Stimulated activated CD4-positive, alpha-beta T cell treated with anti-CD3 and anti-CD28 coated beads, TNF-alpha, amount 100 ng/mL, for 24 hours (primary cell): ENCODE measurements around the gene SLCO3A1.
A peak's percentile ranks its signal among the peaks of the same experiment; 100 is the strongest.

Experiments
- DNase-seq, 3 experiments: peaks; one replicate each; pipeline ENCODE4 v3.0.0-alpha.2; 2020; ENCODE audit warnings: low read depth in 3 of 3

SLCO3A1 gene

DNA sequence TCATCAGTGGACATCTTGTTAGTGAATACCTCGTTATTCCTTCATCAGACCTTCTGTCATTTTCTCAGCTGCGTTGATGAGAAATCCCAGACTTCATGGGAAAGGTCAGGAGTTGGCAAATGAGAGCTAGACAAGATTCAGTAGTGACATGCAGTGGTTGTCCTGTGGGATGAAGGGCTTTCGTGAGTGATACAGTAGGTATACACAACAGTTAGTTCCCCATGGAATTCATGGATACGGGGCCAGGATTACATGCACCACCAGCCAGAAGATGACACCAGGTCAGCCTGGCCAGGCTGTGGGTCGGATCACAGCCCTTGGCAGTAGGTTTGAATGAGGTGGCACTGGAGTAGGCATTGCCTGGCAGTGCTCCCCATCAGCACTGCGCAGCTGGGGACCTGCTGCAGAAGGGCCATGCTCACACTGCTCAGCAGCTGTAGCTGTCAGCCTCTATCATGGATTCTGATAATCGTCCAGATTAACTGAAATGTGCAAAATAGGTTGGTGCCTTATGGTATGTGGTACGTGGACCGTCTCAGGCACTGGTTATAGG, 150.1 kb downstream of the SLCO3A1 start:
- no peak for DNase-seq

DNA sequence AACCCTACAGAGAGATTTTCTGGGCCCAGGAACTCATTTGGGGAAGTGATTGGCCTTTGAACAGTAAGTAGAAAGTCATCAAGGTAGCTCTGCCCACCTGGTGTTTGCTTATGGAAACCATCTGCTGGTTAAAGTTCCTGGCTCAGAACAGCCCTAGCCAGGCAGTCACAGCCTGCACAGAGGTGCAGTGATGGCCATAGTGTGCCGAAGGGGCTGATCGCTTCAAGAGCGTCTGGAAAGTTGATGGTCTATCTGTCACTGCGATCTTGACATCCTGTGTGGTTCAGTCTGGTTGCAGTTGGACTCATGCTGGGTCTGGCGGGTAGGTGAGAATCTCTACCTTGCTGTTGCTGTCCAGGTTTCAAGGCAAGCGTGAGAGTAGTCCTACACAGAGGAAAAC, 151.6 kb downstream of the SLCO3A1 start:
- no peak for DNase-seq

DNA sequence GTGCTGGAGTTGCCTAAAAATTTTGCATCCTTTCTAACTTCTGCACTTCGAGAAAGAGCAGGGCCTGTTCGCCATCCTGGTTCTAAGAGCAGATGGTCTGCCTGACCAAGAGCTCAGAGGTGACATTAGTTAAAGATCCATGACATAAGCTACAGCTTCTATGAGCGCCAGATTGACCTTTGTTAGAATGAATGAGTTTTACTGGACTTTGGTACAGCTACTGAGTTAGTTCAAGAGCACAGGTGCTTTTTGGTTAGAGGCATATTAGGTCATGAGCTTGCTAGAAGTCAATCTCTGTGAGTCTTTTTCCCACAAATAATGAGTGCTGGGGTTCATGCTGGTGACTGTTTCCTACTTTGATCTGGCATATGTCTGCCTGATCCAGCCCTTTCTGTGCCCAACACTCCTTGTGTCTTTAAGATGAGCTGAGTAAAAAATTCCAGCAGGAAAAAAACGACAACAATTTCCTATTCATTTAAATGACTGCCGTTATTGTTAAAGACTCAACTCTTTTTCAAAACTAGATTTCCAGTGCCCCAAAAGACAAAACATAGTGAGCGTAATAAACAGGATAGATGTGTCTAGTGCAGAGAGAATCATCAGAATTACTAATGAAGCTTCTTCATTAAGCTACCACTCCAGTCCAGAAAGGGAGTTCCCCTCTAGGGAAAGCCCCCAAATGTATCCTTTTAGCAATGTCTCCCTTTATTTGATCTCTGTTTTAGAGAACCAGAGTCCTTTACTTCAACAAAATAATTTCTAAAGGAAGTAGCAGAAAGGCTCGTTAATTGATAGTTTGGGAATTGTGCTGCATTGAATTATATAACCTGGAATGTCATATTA, 152.9 kb downstream of the SLCO3A1 start:
- no peak for DNase-seq

DNA sequence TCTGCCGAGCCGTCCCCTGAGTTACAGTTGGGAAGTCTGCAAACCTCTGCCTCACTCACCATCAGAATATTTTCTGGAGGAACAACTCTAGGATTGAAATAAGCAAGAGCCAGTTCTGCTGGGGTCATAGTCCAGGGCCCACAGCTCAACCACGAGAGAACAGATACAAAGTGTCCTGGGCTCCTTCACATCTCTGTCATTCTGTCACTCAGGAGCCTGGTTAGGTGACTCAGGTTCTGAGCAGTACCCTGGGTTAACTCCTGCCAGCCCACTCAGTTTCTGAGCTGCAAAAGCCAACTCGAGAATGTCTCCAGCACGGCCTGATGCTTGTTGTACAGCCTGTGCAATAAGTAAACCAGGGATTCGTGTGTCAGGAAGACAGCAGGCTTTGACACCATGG, 155.7 kb downstream of the SLCO3A1 start:
- DNase-seq: peak in 2 of 3 experiments; percentile 15 to 19

DNA sequence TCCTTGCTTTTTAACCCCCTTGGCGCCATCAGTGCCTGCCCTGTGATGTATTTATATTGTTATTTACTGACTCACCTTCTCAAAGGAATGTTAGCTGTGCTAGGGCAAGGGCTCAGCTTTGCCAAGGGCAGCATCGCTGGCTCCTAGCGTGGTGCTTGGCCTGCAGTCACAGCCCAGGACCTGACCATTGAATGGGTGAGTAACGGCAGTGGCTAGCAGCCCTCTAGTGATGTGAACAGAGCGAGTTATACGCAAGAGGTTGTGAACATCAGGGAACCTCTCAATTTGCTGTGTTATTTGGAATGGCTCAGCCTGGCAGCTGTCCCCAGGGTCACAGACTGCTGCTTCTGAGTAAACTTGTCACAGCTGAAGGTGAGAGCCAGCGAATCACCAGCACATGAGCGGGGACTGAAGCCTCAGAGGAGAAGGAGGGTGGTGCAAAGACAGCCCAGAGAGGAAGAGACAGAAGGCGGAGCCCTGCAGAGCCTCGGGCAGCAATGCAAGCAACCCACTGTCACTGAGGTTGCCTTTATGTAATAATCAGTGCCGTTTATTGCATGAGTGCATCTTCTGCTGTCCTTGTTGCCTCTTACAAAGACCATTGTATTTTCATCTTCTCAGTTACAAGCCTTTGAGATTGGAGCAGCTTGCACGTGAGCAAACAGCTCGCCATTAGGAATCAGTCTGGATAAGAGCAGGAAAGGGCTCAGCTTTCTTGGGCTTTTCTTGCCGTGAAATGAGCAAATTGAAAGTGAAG, 158.3 kb downstream of the SLCO3A1 start:
- peak in 2 of 3 experiments; percentile 4 to 27 for DNase-seq

DNA sequence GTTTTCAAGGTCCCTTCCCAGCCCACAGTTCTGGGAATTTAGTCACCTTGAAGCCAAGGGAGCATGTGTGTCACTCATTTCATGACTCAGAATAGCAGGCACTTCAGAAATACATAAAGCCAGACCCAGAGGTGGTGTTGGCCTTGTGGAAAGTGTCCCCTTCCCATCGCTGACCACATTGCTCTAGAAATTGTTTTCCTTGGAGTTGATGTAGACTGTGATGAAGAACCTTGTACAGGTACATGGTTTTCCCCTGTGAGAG, 158.8 kb downstream of the SLCO3A1 start:
- peak in 2 of 3 experiments; percentile 1 to 9 for DNase-seq

DNA sequence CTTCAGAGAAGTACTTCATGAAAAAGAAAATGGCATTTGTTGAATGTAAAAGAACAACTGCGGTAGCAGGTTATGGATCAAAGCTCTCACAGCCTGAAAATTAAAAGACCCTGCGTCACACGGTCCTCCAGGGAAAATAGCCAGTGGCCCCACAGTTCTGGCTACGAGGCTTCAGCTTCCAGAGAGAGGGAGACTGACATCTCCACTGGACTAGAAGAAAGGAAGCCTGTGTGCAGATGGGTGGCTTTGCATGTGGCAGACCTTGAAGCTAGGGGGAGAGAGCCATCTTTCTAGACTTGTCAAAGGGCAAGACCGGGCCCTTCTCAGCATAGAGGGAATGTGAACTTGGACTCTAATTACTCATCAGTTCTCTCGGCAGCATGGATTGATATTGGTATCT, 159.4 kb downstream of the SLCO3A1 start:
- DNase-seq: no peak

DNA sequence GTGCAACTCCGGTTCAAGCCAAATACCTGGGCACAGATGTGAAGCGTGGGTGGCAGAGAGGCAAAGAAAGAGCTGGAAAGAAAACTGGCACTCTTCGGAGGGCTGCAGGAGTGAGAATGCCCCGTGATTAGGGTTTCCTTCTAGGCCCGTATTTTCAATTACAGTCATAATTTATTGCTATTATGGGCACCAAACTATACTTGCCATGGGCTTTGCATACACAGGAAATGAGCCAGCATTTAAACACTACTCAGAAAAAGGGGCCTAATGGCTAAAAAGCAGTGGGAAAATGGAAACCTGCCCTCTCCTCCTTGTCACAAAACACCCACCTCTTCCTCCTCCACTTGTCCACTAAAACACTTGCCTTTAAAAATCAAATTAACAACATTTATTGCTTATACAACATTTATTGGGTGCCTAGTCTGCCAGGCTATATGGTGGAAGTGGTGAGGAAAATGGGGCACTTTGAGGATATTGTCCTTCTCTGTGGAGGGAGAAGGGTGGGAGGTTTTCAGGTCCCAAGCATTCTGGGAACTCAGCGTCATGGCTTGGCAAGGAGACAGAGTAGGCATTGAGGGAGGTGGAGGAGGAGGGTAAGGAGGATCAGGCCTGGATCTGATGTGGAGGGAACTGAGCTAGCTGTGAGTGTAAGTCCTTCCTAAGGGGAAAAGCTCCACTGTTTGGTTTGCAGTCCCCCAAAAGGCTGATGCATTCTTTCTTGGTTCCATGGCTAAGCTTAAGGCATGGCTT, 160.9 kb downstream of the SLCO3A1 start:
- no peak for DNase-seq

DNA sequence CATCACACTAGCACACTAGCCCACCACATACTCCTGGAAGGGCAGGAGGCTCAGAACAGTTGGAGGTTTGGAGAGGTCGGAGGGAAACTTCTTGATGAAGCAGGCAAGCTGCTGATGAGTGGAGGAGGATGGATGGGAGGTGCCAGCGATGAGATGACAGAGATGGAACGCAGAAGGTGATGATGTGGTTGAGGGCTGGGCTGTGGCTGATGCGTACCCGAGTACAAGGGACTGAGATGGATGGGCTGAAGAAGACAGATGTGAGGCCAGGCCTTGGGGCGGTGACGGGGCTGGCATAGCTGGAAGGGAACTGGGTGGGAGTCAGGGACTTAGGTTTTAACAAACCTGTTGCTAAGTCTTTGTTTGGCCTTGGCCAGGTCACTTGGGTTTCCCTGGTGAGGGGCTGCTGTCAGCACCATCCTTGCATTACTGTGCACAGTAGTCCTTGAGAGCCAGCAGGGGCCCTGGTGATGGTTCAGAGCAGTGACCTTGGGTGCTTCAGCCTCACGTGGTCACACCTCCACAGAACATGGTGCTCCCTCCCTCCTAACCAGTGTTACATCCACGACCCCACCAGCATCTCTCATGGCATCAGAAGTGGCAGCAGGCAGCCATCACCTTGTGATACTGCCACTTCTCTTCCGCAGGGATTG, 164.5 kb downstream of the SLCO3A1 start:
- no peak for DNase-seq

DNA sequence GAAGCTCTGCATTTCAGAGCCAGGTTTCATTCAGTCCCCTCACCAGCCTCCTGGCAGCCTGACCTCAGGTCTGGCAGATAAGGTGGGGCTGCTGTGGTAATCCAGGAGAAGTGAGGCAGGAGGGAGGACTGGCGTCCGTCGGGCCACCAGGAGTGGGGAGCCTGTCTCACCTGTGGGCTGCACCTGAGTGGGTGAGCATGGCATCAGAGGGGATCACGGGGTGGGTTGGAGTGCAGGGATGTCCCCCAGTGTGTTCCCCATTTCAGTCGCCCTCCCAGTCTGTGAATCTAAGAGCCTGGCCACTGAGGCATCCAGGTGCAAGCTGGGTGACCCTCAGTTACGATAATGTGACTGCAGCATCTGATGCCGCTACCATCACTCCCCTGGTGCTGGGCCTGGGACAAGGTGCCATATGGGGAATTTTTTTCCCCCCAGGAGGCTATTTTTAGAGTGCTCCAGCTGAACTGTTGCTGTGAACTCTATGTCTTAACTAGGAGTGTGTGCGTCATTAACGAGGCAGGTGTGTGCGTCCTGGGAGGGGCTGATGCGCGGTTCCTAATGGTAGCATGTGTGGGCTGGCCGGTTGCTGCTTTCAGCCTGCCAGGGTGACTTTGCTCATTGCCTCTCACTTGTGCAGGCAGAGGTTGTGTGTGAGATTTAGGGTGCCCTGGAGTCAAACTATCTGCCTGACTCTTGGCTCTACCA, 165.2 kb downstream of the SLCO3A1 start:
- no peak for DNase-seq

DNA sequence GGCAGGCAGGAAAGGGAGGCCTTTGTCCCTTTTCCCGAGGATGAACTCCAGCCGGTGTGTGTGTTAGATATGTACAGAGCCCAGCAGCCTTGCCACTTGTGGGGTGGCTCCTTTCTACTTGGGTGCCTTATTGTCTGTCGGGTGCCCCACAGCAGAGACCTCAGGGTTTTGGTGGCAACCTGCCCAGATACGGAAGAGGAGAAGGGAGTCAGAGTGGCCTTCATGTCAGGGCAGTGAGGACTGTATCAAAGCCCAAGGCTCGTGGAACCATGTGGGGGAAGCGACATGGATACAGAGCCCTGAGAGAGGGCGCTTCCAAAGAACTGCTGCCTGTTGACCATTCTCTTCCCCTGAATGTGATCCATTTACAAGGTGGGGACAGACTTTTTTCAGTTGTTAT, 166.2 kb downstream of the SLCO3A1 start:
- DNase-seq: no peak

DNA sequence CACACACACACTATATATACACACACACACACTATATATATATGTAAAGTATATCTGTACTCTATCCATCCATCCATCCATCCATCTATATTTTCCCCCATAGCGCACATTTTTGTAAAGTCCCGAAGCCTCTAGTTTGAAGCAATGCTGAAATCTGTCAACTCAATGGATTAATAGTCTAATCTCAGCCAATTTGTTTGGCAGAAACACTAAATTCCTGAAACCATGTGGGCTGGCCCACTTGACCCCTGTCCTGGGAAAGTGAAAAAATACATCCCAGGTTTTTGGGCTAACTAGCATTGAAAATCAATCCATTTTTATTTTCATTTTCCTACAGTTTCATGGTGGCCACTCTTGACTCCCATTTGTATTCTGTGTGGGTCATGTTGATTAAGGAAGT, 166.7 kb downstream of the SLCO3A1 start:
- DNase-seq: no peak

DNA sequence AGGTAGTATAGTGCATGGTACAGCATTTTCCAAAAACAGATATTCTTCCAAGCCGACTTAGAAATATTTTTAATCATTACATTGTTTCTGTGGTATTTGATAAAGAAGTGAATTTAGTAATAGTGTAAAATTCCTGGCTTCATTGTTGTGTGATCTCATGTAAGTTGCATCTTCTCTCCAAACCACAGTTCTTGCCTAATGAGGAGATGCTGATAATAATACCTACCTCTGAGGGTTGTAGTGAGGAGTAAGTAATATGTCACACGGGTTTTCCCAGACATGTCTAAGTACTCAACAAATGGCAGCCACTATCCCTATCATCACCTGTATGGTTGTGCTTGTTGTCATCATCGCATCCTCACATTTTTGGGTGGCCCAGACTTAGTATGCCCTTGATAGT, 167.3 kb downstream of the SLCO3A1 start:
- no peak for DNase-seq

DNA sequence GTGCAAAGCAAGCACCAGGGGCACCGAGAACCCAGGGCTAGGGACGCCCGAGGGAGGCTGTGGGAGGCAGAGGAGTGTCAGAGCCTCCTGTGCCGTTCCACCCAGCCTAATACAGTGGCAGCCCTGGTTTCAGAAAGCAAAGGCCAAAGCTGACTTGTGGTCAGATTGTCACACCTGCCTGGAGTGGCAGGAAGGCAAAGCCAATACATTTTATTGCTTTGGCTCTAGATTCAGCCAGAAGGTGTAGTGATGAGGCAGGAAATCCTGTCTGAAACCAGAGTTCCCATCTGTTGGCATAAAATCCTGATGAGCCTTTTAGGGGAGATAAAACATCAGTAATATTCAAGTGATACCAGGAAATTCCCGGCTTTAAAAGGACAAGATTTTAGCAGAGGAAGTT, 168.3 kb downstream of the SLCO3A1 start:
- no peak for DNase-seq

DNA sequence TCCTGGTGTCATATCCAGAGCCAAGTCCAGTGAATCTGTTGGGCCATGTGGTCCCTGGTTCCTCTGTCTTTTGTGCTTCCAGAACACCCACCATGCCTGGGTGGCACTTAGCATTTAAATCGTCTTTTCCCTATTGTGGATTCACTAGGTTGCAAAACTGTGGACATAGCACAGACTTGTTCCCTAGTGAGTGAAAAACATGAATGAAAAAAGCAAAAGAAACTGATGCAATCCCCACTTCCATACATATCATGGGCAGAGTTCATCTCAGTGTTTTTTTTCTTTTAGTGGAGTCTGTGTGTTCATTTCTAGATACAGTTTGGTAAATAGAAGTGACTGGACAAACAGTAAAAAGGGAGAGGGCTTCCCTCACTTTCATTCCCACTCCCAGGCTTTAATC, 170.5 kb downstream of the SLCO3A1 start:
- no peak for DNase-seq

DNA sequence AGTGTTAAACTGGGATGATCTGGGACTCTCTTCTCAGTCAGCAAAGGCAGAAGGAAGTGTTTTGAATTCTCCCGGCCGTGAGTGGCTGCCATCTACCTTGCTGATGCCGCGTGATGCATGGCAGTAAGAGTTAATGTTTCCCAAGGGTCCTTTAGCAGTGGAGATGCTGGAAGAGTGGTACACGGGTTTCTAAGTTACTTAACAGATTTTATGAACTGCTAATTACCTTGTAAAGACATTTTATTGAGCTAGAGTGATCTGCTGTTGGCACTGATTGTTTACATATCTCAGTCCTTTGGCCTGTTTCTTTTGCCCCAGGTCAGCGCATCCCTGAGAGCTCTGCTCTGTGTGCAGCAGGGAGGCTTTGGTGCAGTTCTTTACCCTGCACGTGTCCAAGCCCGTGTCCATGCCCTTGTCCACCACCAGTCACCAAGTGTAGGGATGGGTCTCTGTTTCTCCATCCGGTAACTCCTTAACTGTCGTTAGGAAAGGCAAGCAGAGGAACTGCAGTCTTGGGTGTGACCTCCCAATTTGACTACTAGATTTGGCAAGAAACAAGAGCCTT, 172.3 kb downstream of the SLCO3A1 start:
- no peak for DNase-seq

DNA sequence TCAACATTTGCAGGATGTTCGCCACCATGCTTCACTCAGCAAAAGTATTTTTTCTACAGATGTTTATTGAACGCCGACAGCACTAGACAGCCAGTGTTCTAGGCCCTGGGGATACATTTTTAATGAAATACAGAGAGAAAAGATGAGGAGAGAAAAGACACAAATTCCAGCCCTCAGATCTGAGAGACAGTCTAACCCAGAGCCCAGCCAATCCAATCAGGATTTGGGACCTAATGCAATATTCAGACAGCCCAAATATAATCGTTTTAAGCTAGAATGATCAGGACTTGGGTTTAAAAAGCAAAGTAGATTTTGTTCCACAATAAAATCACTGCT, 174.8 kb downstream of the SLCO3A1 start:
- no peak for DNase-seq

DNA sequence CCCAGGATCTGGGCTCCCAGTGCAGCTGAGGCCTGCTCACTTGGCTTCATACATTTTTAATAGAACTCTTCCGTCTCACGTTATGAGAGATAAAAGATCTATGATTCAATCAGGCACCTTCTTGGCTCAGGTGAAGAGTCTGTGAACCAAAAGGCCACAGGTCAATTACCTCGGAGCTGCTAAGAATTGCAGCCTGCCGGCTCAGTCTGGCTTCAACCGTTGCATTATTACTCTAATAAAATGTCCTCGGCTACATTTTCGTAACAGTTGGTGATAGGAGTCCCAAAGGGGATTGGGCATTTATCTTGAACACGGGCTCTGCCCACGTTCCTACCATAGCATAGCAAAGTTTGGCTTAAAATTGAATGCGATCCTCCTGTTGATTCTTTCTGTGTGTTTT, 176.3 kb downstream of the SLCO3A1 start:
- DNase-seq: no peak

DNA sequence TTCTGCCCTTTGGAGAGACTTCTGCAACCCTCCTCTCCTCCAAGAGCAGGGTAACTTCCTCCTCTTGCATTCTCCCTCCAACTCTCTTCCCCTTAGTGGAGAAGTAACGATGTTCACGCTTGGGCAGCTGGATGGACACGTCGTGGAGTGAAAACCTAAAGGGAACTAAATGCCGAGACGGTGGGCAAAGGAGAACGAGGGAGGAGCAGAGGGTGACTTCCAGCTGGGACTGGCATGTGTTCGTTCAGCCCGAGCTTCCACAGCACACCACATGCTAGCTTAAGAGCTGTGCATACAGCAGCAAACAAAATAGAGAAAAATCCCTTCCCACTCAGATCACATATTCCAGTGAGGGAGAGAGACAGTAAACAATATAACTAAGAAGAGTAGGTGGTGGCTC, 179.8 kb downstream of the SLCO3A1 start:
- DNase-seq: no peak

DNA sequence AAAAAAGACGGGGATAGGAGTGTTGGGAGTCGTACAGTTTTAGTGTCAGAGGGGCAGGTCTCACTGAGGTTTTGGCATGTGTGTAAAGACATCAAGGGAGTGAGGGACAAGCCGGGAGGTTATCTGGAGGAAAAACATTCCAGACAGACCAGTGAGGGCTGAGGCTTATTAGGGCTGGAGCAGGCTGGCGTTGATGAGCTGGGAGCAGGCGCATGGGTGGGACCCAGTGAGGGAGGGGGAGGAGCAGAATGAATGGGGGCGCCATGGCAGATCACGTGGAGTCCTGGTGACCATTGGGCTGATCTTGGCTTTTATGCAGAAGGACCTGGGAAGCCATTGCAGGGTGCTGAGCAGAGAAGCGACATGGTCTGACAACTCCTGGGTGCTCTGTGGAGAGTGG, 180.2 kb downstream of the SLCO3A1 start:
- no peak for DNase-seq

DNA sequence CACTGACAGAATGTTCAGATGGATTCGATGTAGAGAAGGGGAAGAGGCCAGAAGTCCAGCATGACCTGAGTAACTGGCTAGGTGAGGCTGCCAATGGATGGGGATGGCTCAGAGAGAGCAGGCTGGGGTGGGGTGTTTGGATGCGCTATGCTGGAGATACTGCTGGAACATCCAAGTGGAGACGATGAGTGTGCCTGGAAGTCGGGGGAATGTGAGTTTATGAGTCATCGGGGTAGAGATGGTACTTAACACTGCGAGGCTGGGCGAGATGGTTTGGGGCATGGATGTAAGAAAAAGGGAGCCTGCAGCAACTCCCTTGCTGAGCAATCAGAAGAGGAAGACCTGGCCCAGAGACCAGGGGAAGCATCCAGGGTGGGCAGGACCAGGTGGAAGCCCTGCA, 180.7 kb downstream of the SLCO3A1 start:
- no peak for DNase-seq
